Psoas muscle (tissue), 8 donors: Measurements from ENCODE around the gene BEND2. TPM values are rescaled to one million over a fixed set of nuclear protein-coding genes. Genes with fewer than 3 reads are reported as not detected.

Experiments used
- ATAC-seq, 4 donors: fragments of 200-7000 bp; cut with Tn5 transposase; one replicate each; pipeline ENCODE4 v1.9.1; 2020; ENCODE audit warnings: moderate library complexity in 3 of 4, mild to moderate bottlenecking in 2 of 4
- DNase-seq, 2 donors: peaks; one replicate each; pipeline ENCODE4 v3.0.0-alpha.2; 2020
- H3K27ac ChIP-seq: fragments of 200-600 bp; one replicate; pipeline ENCODE4 v1.8.0; 2022
- H3K27me3 ChIP-seq, 3 donors: fragments of 200-600 bp in 1 of 3; one replicate each; pipeline versions ENCODE4 v1.6.1 to v1.8.0; 2013 to 2022; ENCODE audit warnings: low read length in 2 of 3, mild to moderate bottlenecking in 2 of 3, moderate library complexity in 1 of 3; ENCODE audit not compliant: insufficient read depth in 3 of 3
- H3K36me3 ChIP-seq, 2 donors: fragments of 200-600 bp in 1 of 2; one replicate each; pipeline versions ENCODE4 v1.6.1 to v1.8.0; 2013 to 2022; ENCODE audit warnings: low read depth in 1 of 2, mild to moderate bottlenecking in 1 of 2, moderate library complexity in 1 of 2; ENCODE audit not compliant: insufficient read depth in 1 of 2
- H3K4me1 ChIP-seq: fragments of 200-600 bp; one replicate; pipeline ENCODE4 v1.8.0; 2022
- H3K4me3 ChIP-seq: fragments of 200-600 bp; one replicate; pipeline ENCODE4 v1.8.0; 2022; ENCODE audit warnings: mild to moderate bottlenecking
- H3K9me3 ChIP-seq: fragments of 200-600 bp; one replicate; pipeline ENCODE4 v1.8.0; 2022
- CTCF ChIP-seq: fragments of 200-600 bp; IDR thresholded peaks from one replicate; pipeline ENCODE4 v1.8.0; 2022; ENCODE audit warnings: antibody characterized with exemption
- WGBS, 3 donors: extraction: QIAGEN DNeasy Blood & Tissue Kit; methylation state at CpG; one replicate each; pipeline versions ENCODE4 v1.1.6 to v1.1.7; 2013; 5-methylcytosine and 5-hydroxymethylcytosine counted together
- intact Hi-C, 2 donors: fragments of 100-400 bp; cut with DNase I; formaldehyde crosslinking; loops; one replicate each; pipeline versions ENCODE4 v1.11.0 to v1.14.2; 2022
- polyA plus RNA-seq, 3 donors: library from polyadenylated mRNA; stranded (reverse); fragments of 200-250 nt; gene quantifications; one replicate each; pipeline ENCODE4 v1.2.3, GENCODE V29; 2013
- total RNA-seq, 4 donors: library from RNA; stranded (reverse); fragmentation: NEBNext Ultra II Directional in 2 of 4; extraction: Animal tissue kit (Norgen Biotek cat#: 25700) in 2 of 4; gene quantifications; one replicate each; pipeline versions ENCODE4 v1.2.1 to v1.2.4, GENCODE V29; 2021 to 2023
- donor health status: healthy with polysubstance abuse.
- donor health status: DM: no; HTN: no; CAD: no; lungs with moderate emphysema.
- donor health status: Bipolar disorder and iron deficiency.
- donor health status: healthy.
- donor health status: DM: yes; HTN: yes; CAD: no.
- donor health status: DM: no; HTN: no; CAD: no.
- donor health status: DM: no; HTN: no; CAD: no.
- donor health status: DM: yes; HTN: yes; CAD: no.

BEND2 gene
- total and polyA plus RNA-seq, 7 donors, result 0.03 to 0.30 (median 0.05) TPM; not detected in 3

- 72 to 81% (median 74%) methylated on average over 5 of the region's 5 CpGs for WGBS, 3 donors
- intact Hi-C loops, result no loop called here
- H3K27me3 ChIP-seq, result no peaks in the 10 kb centered on the region
- DNase-seq (no peak), ATAC-seq (peak in 2 of 4 donors; percentile 70 to 71)
- H3K36me3 ChIP-seq, result no peaks in the 10 kb centered on the region
- no peaks in the 10 kb centered on the region for H3K4me1 ChIP-seq
- H3K9me3 ChIP-seq, result peaks cover 3% of the 10 kb centered on the region
- H3K4me3 ChIP-seq, result no peak overlapping the region
- TF ChIP-seq CTCF, result no peak
- no peak overlapping the region for H3K27ac ChIP-seq
Observed at GRCh38 chrX:18151157-18151556, 69.5 kb downstream of the BEND2 start.

- intact Hi-C loops, result no loop called here
- Histone ChIP-seq H3K9me3 (peaks cover 3% of the 10 kb centered on the region), H3K36me3 (no peaks in the 10 kb centered on the region), H3K27ac (no peak overlapping the region), H3K4me1 (no peaks in the 10 kb centered on the region), H3K27me3 (no peaks in the 10 kb centered on the region), H3K4me3 (no peak overlapping the region)
- ATAC-seq (peak in 1 of 4 donors; percentile 62), DNase-seq (no peak)
- no peak for TF ChIP-seq CTCF
Observed at GRCh38 chrX:18149454-18149853, 71.2 kb downstream of the BEND2 start.

GRCh38 chrX:18146954-18147353 is 73.7 kb downstream of the BEND2 start:
- DNase-seq (no peak), ATAC-seq (no peak)
- no peaks in the 10 kb centered on the region for H3K27me3 ChIP-seq
- H3K27ac ChIP-seq, result no peak overlapping the region
- 21 to 23% (median 21%) methylated on average over 6 of the region's 6 CpGs for WGBS, 3 donors
- no peak overlapping the region for H3K4me3 ChIP-seq
- intact Hi-C loops, result no loop called here
- no peaks in the 10 kb centered on the region for H3K36me3 ChIP-seq
- H3K4me1 ChIP-seq, result no peaks in the 10 kb centered on the region
- H3K9me3 ChIP-seq, result peaks cover 3% of the 10 kb centered on the region
- TF ChIP-seq CTCF, result no peak

- H3K4me1 ChIP-seq, result no peaks in the 10 kb centered on the region
- no peak overlapping the region for H3K4me3 ChIP-seq
- no peaks in the 10 kb centered on the region for H3K36me3 ChIP-seq
- WGBS, 3 donors, result 69 to 84% (median 81%) methylated on average over 2 of the region's 2 CpGs
- no peak overlapping the region for H3K27ac ChIP-seq
- TF ChIP-seq CTCF, result no peak
- intact Hi-C loops, result no loop called here
- DNase-seq, result no peak
- no peaks in the 10 kb centered on the region for H3K27me3 ChIP-seq
- H3K9me3 ChIP-seq, result peaks cover 3% of the 10 kb centered on the region
- ATAC-seq, result no peak
Observed at GRCh38 chrX:18146009-18146408, 74.7 kb downstream of the BEND2 start.

- WGBS, 3 donors, result 68 to 78% (median 76%) methylated on average over 6 of the region's 6 CpGs
- intact Hi-C loops, result no loop called here
Observed at GRCh38 chrX:18136816-18137215, 83.9 kb downstream of the BEND2 start.

More at GRCh38 chrX:18136816-18137215, 83.9 kb downstream of the BEND2 start:
- ATAC-seq, result no peak
- DNase-seq, result no peak
- Histone ChIP-seq H3K27ac (no peak overlapping the region), H3K9me3 (no peaks in the 10 kb centered on the region), H3K36me3 (no peaks in the 10 kb centered on the region), H3K4me3 (no peak overlapping the region), H3K27me3 (no peaks in the 10 kb centered on the region), H3K4me1 (no peaks in the 10 kb centered on the region)
- TF ChIP-seq CTCF, result no peak
